ENCODE data around the gene DHX30.

- no peak for TF ChIP-seq ZNF263 (CRISPR knock-in tag; IDR thresholded peaks at IDR 0.05; ENCODE audit: borderline replicate concordance)
- no peak for TF ChIP-seq CTCF (IDR thresholded peaks at IDR 0.05 in 2 of 3, conservative IDR thresholded peaks at IDR 0.05 in 1 of 3; ENCODE audit: insufficient read depth in 2 of 3, low read depth in 1 of 3, low read length in 3 of 3)
- no peak for TF ChIP-seq NR0B1 (IDR thresholded peaks at IDR 0.05; ENCODE audit: partially characterized antibody)
- TF ChIP-seq FOXJ2 (tag; IDR thresholded peaks at IDR 0.05): no peak
- TF ChIP-seq PRMT5 (CRISPR knock-in tag; IDR thresholded peaks at IDR 0.05): no peak
- TF ChIP-seq ZBTB1 (CRISPR knock-in tag; IDR thresholded peaks at IDR 0.05; ENCODE audit: borderline replicate concordance, low read depth): no peak
- no peak for TF ChIP-seq TCF15 (CRISPR knock-in tag; IDR thresholded peaks at IDR 0.05)
- TF ChIP-seq ZNF695 (CRISPR knock-in tag; IDR thresholded peaks at IDR 0.05): no peak
- TF ChIP-seq USF1 (CRISPR knock-in tag; IDR thresholded peaks at IDR 0.05): no peak
- TF ChIP-seq POLR2A (conservative IDR thresholded peaks at IDR 0.05): no peak
- no peak for TF ChIP-seq L3MBTL2 (IDR thresholded peaks at IDR 0.05)
- no peak for TF ChIP-seq ZNF280B (CRISPR knock-in tag; IDR thresholded peaks at IDR 0.05)
- no peak for TF ChIP-seq ATF2 (CRISPR knock-in tag; IDR thresholded peaks at IDR 0.05)
Measured at GRCh38 chr3:47890828-47891612, 88.1 kb downstream of the DHX30 start.
